HL-60 (cell line): ENCODE results near the gene SEMA7A.

Source experiments
- DNase-seq, 2 experiments: peaks; one replicate each; pipeline ENCODE4 v3.0.0-alpha.2; 2010 to 2020; ENCODE audit warnings: low read depth in 1 of 2, low spot score in 1 of 2
- H3K27ac ChIP-seq: fragments of 250-450 bp; sonication (Bioruptor Pico); replicated peaks from 2 replicates; pipeline ENCODE4 v1.5.1; 2020; ENCODE audit warnings: mild to moderate bottlenecking, moderate library complexity
- H3K27me3 ChIP-seq: fragments of 250-450 bp; sonication (Bioruptor Pico); 2 replicates; pipeline ENCODE4 v1.5.1; 2021; ENCODE audit warnings: mild to moderate bottlenecking, moderate library complexity; ENCODE audit not compliant: insufficient read depth, poor library complexity, severe bottlenecking
- H3K4me3 ChIP-seq: replicated peaks from 2 replicates; pipeline ENCODE4 v1.5.1; 2011; ENCODE audit warnings: mild to moderate bottlenecking, control low read depth, low read length; ENCODE audit not compliant: insufficient read depth
- CTCF ChIP-seq: IDR thresholded peaks from one replicate; pipeline ENCODE4 v1.5.1; 2011; ENCODE audit warnings: low read length, control low read depth, inconsistent platforms; ENCODE audit not compliant: insufficient read depth
- GABPA ChIP-seq: IDR thresholded peaks from 2 replicates; pipeline ENCODE4 v1.6.1; 2012; ENCODE audit warnings: low read depth
- POLR2AphosphoS5 ChIP-seq: IDR thresholded peaks from 2 replicates; pipeline ENCODE4 v1.6.1; 2012; ENCODE audit warnings: low read depth
- SPI1 ChIP-seq: IDR thresholded peaks from 2 replicates; pipeline ENCODE4 v1.6.1; 2012; ENCODE audit warnings: low read depth, mild to moderate bottlenecking, borderline replicate concordance
- TF ChIP-seq, protein P1 (sequence below): IDR thresholded peaks from 2 replicates; pipeline ENCODE4 v1.6.1; 2012; ENCODE audit warnings: low read depth; ENCODE audit not compliant: insufficient replicate concordance

The SEMA7A gene

GRCh38 chr15:74375303-74375693 lies 58.5 kb downstream of the SEMA7A start:
- peak; percentile 93 for TF ChIP-seq CTCF
- TF ChIP-seq, protein P1, sequence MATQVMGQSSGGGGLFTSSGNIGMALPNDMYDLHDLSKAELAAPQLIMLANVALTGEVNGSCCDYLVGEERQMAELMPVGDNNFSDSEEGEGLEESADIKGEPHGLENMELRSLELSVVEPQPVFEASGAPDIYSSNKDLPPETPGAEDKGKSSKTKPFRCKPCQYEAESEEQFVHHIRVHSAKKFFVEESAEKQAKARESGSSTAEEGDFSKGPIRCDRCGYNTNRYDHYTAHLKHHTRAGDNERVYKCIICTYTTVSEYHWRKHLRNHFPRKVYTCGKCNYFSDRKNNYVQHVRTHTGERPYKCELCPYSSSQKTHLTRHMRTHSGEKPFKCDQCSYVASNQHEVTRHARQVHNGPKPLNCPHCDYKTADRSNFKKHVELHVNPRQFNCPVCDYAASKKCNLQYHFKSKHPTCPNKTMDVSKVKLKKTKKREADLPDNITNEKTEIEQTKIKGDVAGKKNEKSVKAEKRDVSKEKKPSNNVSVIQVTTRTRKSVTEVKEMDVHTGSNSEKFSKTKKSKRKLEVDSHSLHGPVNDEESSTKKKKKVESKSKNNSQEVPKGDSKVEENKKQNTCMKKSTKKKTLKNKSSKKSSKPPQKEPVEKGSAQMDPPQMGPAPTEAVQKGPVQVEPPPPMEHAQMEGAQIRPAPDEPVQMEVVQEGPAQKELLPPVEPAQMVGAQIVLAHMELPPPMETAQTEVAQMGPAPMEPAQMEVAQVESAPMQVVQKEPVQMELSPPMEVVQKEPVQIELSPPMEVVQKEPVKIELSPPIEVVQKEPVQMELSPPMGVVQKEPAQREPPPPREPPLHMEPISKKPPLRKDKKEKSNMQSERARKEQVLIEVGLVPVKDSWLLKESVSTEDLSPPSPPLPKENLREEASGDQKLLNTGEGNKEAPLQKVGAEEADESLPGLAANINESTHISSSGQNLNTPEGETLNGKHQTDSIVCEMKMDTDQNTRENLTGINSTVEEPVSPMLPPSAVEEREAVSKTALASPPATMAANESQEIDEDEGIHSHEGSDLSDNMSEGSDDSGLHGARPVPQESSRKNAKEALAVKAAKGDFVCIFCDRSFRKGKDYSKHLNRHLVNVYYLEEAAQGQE, result no peak
- Histone ChIP-seq H3K27me3 (peaks cover 17% of the 10 kb centered on the region), H3K4me3 (no peak overlapping the region), H3K27ac (no peak overlapping the region)
- DNase-seq, result peak; percentile 66 to 83

DNA sequence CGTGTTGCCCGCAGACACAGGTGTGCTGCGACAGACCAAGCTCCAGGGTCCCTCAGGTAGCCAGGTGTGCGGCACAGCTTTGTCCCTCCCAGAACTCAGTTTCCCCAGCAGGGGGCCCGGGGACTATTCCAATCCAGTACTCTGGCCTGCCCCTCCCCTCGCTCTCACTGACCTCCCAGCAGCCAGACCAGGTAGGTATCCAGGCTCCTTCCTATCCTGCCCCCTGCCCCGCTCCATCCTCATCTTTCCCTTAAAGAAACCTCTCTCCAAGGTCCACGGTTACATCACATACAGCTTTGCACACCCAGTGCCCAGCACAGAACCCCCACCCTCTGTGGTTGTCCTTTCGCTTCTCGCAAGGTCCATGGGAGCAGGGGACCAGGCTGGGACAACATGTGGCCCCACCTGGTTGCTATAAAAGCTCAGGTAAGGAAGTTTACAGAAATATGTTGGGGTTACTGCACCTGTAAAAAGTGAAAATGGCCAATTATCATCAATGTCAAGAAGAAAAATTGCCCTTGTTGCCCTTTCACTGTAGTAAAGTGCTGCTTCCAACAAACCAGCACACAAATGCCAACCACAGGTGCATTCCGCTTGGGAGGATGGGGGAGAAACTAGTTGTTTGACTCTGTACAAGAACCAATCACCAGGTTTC lies 59.0 kb downstream of the SEMA7A start:
- no peak for DNase-seq
- TF ChIP-seq GABPA, result no peak
- no peak for TF ChIP-seq POLR2AphosphoS5
- TF ChIP-seq SPI1, result no peak
- TF ChIP-seq, protein P1, result no peak
- no peak for TF ChIP-seq CTCF
- H3K27me3 ChIP-seq, result peaks cover 23% of the 10 kb centered on the region
- H3K27ac ChIP-seq, result no peak overlapping the region
- H3K4me3 ChIP-seq, result no peak overlapping the region

GRCh38 chr15:74373731-74374647 lies 59.8 kb downstream of the SEMA7A start:
- peak; percentile 76 to 89 for DNase-seq
- H3K4me3 ChIP-seq, result peak overlapping the region; percentile 68
- H3K27ac ChIP-seq, result no peak overlapping the region
- H3K27me3 ChIP-seq, result peaks cover 26% of the 10 kb centered on the region
- peak; percentile 69 for TF ChIP-seq CTCF
- TF ChIP-seq GABPA, result no peak
